NT2/D1 (cell line): ENCODE results near the gene MACROD1.
"Not testable (repeated sequence)": the region's sequence is repeated elsewhere in the genome, so short reads cannot be mapped to it uniquely, and the experiment has no call there.

Source experiments
- DNase-seq: peaks from one replicate; pipeline ENCODE4 v3.0.0-alpha.2; 2011; ENCODE audit warnings: low read depth, low spot score
- H3K27me3 ChIP-seq: 2 replicates; pipeline ENCODE4 v1.6.0; 2011; ENCODE audit warnings: mild to moderate bottlenecking; ENCODE audit not compliant: insufficient read length, insufficient read depth
- H3K36me3 ChIP-seq: 2 replicates; pipeline ENCODE4 v1.6.1; 2011; ENCODE audit warnings: mild to moderate bottlenecking, low read length, mixed read lengths; ENCODE audit not compliant: insufficient read depth, insufficient read length
- H3K4me1 ChIP-seq: 2 replicates; pipeline ENCODE4 v1.5.1; 2011; ENCODE audit not compliant: insufficient read depth, insufficient read length
- H3K4me3 ChIP-seq: 2 replicates; pipeline ENCODE4 v1.5.1; 2011; ENCODE audit warnings: low read depth; ENCODE audit not compliant: insufficient read length
- H3K9ac ChIP-seq: 2 replicates; pipeline ENCODE4 v1.6.0; 2011; ENCODE audit warnings: low read depth; ENCODE audit not compliant: insufficient read length
- H3K9me3 ChIP-seq: 2 replicates; pipeline ENCODE4 v1.5.1; 2011; ENCODE audit warnings: mild to moderate bottlenecking, low read length; ENCODE audit not compliant: insufficient read depth
- SUZ12 ChIP-seq: IDR thresholded peaks from 2 replicates; pipeline ENCODE4 v1.6.1; 2011; ENCODE audit not compliant: insufficient read length, insufficient read depth; ENCODE audit errors: extremely low read depth
- YY1 ChIP-seq: IDR thresholded peaks from 2 replicates; pipeline ENCODE4 v1.6.1; 2011; ENCODE audit not compliant: insufficient read length, insufficient read depth
- ZNF274 ChIP-seq: IDR thresholded peaks from 2 replicates; pipeline ENCODE4 v1.6.1; 2011; ENCODE audit warnings: mild to moderate bottlenecking, low read depth, low read length

MACROD1 gene

GRCh38 chr11:64051297-64051696 is 114.6 kb downstream of the MACROD1 start:
- H3K4me3 ChIP-seq: no peak overlapping the region
- H3K4me1 ChIP-seq: peaks cover 48% of the 10 kb centered on the region
- TF ChIP-seq YY1: no peak
- TF ChIP-seq SUZ12: no peak
- no peak for TF ChIP-seq ZNF274
- no peak for DNase-seq
- H3K9me3 ChIP-seq: no peaks in the 10 kb centered on the region
- H3K36me3 ChIP-seq: no peaks in the 10 kb centered on the region
- H3K9ac ChIP-seq: no peak overlapping the region
- H3K27me3 ChIP-seq: peaks cover 33% of the 10 kb centered on the region

- Histone ChIP-seq H3K27me3 (peaks cover 38% of the 10 kb centered on the region), H3K9ac (no peak overlapping the region)
- no peak for TF ChIP-seq SUZ12
- no peak for TF ChIP-seq YY1
- TF ChIP-seq ZNF274: no peak
Measured at GRCh38 chr11:64049509-64049908, 116.4 kb downstream of the MACROD1 start.

DNA sequence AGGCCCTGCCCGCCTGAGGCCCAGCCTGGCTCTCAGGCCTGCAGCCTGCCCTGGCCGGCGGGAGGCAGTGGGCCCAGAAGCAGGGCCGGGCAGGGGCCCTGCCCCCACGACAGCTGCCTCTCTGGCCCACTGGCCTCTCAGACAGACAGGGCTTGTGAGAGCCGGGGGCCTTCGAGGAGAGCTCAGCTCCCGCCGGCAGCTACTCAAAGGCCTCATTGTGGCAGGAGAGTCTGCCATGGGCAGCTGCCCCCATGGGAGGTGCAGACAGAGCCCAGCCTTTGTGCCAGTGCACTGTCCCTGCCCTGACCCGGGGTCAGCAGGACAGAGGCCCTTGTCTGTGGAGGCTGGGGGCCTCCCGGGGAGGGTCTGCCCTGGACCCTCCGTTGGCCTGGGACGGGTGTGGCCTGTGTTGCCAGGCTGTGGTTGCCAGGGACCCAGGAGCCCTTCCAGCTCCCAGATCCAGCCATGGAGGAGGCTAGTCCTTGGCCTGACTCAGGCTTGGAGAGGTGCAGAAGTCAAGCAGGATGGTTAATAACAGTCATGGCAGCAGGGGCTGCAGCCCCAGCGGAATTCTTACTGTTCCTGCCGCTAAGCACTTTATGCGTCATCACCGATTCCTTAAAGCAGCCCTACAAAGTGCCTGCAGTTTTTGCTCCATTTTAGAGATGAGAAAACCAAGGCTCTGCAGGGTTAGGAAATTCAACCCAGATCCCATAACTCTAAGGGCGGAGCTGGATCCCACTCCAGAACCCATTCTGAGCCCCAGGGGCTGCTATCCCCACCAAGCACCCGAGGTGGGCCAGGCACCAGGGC is 117.7 kb downstream of the MACROD1 start:
- Histone ChIP-seq H3K9me3 (no peaks in the 10 kb centered on the region), H3K9ac (peak overlapping the region; percentile 9), H3K27me3 (peaks cover 43% of the 10 kb centered on the region), H3K4me3 (no peak overlapping the region), H3K36me3 (no peaks in the 10 kb centered on the region), H3K4me1 (peaks cover 21% of the 10 kb centered on the region)
- DNase-seq: no peak
- TF ChIP-seq YY1 (no peak), ZNF274 (no peak), SUZ12 (no peak)

More at GRCh38 chr11:64049509-64049908, 116.4 kb downstream of the MACROD1 start:
- H3K36me3 ChIP-seq: no peaks in the 10 kb centered on the region
- peaks cover 32% of the 10 kb centered on the region for H3K4me1 ChIP-seq
- no peak overlapping the region for H3K4me3 ChIP-seq
- H3K9me3 ChIP-seq: no peaks in the 10 kb centered on the region
- DNase-seq: no peak

- H3K9me3 ChIP-seq, H3K36me3 ChIP-seq, H3K9ac ChIP-seq, H3K4me3 ChIP-seq, DNase-seq: not testable (repeated sequence)
- Histone ChIP-seq H3K4me1 (peaks cover 14% of the 10 kb centered on the region), H3K27me3 (peaks cover 51% of the 10 kb centered on the region)
Measured at GRCh38 chr11:64047373-64047772, 118.5 kb downstream of the MACROD1 start.

DNA sequence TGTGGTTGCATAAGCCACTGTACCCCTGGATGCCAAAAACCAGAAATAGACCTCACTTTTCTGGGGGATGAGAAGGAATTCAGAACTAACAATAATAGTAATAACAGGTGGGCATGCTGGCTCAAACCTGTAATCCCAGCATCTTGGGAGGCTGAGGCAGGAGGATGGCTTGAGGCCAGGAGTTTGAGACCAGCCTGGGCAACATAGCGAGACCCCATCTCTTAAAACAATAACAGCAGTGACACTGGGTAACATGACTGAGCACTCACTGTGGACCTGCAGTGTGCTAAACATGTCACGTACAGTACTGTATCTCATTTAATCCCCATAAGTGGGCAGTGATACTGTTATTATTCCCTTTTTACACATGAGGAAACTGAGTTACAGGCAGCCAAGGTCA is 120.2 kb downstream of the MACROD1 start:
- DNase-seq: no peak

DNA sequence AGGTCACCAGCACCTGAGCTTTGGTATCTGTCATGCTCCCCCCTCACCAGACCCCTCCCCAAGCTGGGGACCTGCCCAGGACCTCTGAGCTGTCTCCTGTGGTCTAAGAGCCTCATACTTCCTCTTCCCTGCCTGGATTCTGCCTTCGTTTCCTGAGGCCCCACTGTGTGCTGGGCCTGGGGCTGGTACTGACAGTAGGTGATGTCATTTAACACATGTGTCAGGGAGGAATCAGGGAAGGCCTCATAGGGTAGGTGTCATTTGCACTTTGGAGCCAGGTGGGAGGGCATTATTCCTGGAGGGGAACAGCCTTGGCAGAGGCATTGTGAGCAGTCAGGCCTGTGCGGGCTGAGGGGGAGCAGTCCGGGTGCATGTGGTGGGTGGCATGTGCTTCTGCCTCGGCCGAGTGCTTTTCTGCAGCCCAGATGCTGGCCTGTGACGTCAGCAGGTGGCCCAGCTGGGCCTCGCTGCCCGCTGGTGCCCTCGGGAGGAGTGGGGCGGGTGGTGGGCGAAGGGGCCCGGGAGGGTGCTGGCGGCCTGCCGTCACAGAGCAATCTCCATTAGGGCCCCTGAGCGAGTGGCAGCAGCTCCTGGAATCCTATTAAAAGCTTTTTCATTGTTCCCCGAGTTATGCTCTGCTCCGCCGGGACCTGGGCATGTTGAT is 121.1 kb downstream of the MACROD1 start:
- Histone ChIP-seq H3K9ac (no peak overlapping the region), H3K4me3 (no peak overlapping the region), H3K27me3 (peaks cover 53% of the 10 kb centered on the region), H3K9me3 (no peaks in the 10 kb centered on the region), H3K4me1 (peaks cover 17% of the 10 kb centered on the region), H3K36me3 (no peaks in the 10 kb centered on the region)
- DNase-seq: no peak
- no peak for TF ChIP-seq YY1
- no peak for TF ChIP-seq SUZ12
- no peak for TF ChIP-seq ZNF274

More for the DNA sequence above, 120.2 kb downstream of the MACROD1 start:
- no peak overlapping the region for H3K4me3 ChIP-seq
- H3K9ac ChIP-seq: no peak overlapping the region
- TF ChIP-seq SUZ12 (no peak), ZNF274 (no peak), YY1 (no peak)
- no peaks in the 10 kb centered on the region for H3K9me3 ChIP-seq
- no peaks in the 10 kb centered on the region for H3K36me3 ChIP-seq
- H3K4me1 ChIP-seq: peaks cover 17% of the 10 kb centered on the region
- H3K27me3 ChIP-seq: peaks cover 48% of the 10 kb centered on the region

DNA sequence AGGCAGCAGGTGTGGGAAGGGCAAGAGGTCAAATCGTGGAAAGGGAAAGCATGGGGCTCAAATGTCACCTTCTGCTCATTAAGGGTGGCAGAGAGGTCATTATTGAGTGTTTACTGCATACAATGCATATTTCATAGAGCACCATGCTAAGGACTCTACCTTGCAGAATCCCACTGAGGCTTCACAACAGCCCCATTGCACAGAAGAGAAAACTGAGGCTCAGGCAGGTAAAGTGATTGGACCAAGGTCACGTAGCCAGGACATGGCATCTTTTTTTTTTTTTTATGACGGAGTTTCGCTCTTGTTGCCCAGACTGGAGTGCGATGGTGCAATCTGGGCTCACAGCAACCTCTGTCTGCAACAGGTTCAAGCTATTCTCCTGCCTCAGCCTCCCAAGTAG is 122.4 kb downstream of the MACROD1 start:
- Histone ChIP-seq H3K4me1 (peaks cover 15% of the 10 kb centered on the region), H3K36me3 (no peaks in the 10 kb centered on the region), H3K27me3 (peaks cover 57% of the 10 kb centered on the region), H3K9me3 (no peaks in the 10 kb centered on the region), H3K4me3 (no peak overlapping the region), H3K9ac (no peak overlapping the region)
- no peak for TF ChIP-seq ZNF274
- no peak for TF ChIP-seq YY1
- TF ChIP-seq SUZ12: no peak
- DNase-seq: no peak
